ENCODE measurements around the gene SEMA5A. TPM values are rescaled to one million over a fixed set of nuclear protein-coding genes. Genes with fewer than 3 reads are reported as not detected.

SEMA5A gene
- total RNA-seq, result 10 to 100 TPM; 13.4 to 22.3 (median 18.5) TPM

- peak within 1 kb of the TSS; percentile 52 for H3K4me3 ChIP-seq (ENCODE audit: low read depth, poor library complexity, severe bottlenecking)
- no peak for TF ChIP-seq POLR2A (IDR thresholded peaks at IDR 0.05)
- TF ChIP-seq CTCF (IDR thresholded peaks at IDR 0.05), result no peak
- 5 to 6% methylated on average over 35 to 37 of the region's 84 CpGs for WGBS, 2 donors
- intact Hi-C loops (cut with DNase I; ENCODE audit: low total_unique reads), result no loop called here
- DNase-seq (ENCODE audit: low spot score in 2 of 2), result peak; percentile 42 to 94
Measured at GRCh38 chr5:9545992-9546851, at the start of gene SEMA5A. TSS of gene SEMA5A (minus strand) at chr5:9546075. CDS start at chr5:9379946, 166,129 bp downstream.

- no peak overlapping the region for H3K4me3 ChIP-seq (ENCODE audit: low read depth, poor library complexity, severe bottlenecking)
- TF ChIP-seq POLR2A (IDR thresholded peaks at IDR 0.05) (no peak), CTCF (IDR thresholded peaks at IDR 0.05) (no peak)
- no peak for DNase-seq (ENCODE audit: low spot score in 2 of 2)
- intact Hi-C loops (cut with DNase I; ENCODE audit: low total_unique reads), result no loop called here
Measured at GRCh38 chr5:9594913-9595312, 49.0 kb upstream of the SEMA5A start.

- no peak overlapping the region for H3K4me3 ChIP-seq (ENCODE audit: low read depth, poor library complexity, severe bottlenecking)
- no peak for DNase-seq (ENCODE audit: low spot score in 2 of 2)
- WGBS, 2 donors, result 84 to 85% methylated on average over 7 of the region's 7 CpGs
- TF ChIP-seq CTCF (IDR thresholded peaks at IDR 0.05) (no peak), POLR2A (IDR thresholded peaks at IDR 0.05) (no peak)
- intact Hi-C loops (cut with DNase I; ENCODE audit: low total_unique reads), result no loop called here
Measured at GRCh38 chr5:9589049-9589835, 43.4 kb upstream of the SEMA5A start.

- intact Hi-C loops (cut with DNase I; ENCODE audit: low total_unique reads), result no loop called here
- no peak overlapping the region for H3K4me3 ChIP-seq (ENCODE audit: low read depth, poor library complexity, severe bottlenecking)
- WGBS, 2 donors, result 72 to 73% methylated on average over 6 of the region's 6 CpGs
- TF ChIP-seq POLR2A (IDR thresholded peaks at IDR 0.05) (no peak), CTCF (IDR thresholded peaks at IDR 0.05) (no peak)
- no peak for DNase-seq (ENCODE audit: low spot score in 2 of 2)
Measured at GRCh38 chr5:9588254-9588653, 42.4 kb upstream of the SEMA5A start.

GRCh38 chr5:9587135-9587534 lies 41.3 kb upstream of the SEMA5A start:
- no peak overlapping the region for H3K4me3 ChIP-seq (ENCODE audit: low read depth, poor library complexity, severe bottlenecking)
- TF ChIP-seq CTCF (IDR thresholded peaks at IDR 0.05) (no peak), POLR2A (IDR thresholded peaks at IDR 0.05) (no peak)
- DNase-seq (ENCODE audit: low spot score in 2 of 2), result no peak
- intact Hi-C loops (cut with DNase I; ENCODE audit: low total_unique reads), result no loop called here

Measured in lower leg skin (tissue), 4 donors.